ENCODE data around the gene EPB41L2.
"Not testable (repeated sequence)": the region's sequence is repeated elsewhere in the genome, so short reads cannot be mapped to it uniquely, and the experiment has no call there.

EPB41L2 gene

DNA sequence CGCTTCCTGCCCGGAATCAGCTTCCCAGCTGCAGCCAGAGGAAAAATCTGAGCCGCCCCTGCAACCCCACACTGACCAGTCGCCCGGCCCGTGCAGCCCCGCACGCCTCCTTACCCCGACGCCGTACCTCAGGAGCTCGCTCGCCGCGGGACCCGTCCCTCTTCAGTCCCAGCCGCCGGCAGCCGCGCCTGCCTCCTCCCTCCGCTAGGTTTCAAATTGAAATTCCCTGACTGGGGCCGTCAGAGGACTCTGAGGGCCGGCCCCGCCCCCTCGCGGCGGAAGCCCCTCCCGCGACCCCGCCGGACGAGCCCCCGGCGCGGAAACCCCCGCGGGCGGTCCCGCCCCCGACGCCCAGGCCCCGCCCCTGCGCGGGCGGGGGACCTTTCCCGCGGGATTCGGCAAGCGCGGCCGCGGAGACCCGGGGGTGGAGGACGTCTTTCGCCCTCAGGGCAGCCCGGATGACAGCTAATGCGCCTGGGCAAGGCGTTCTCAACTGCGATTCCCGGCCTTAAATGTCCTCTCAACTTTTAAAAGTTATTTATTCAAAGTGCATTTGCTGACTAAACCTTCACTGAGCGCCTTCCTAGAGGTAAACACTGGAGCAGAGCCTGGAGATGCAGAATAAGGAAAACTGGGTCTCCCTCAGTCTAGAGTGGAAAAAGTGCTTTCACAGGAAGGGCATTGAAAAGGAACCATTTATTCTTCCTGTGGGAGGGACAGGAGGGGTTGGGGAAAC lies at the start of gene EPB41L2:
Gene EPB41L2, minus strand, starts transcription at position 218 of the 736 bp plus-strand sequence. CDS start 106,760 bp downstream, outside the sequence.
- peak; percentile 75 for DNase-seq

DNA sequence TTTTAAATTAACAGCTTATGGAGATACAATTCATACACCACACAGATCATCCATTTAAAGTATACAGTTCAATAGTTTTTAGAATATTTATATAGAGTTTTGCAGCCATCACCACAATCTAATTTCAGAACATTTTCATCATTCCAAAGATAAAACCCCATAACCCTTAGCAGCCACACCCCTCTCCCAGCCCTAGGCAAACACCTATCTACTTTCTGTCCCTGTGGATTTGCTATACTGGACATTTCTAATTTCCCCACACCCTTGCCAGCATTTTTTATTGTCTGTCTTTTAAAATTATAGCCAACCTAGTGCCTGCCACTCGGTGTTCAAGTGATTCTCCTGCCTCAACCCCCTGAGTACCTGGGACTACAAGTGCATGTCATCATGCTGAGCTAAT lies 49.2 kb upstream of the EPB41L2 start:
- DNase-seq, result no peak

DNA sequence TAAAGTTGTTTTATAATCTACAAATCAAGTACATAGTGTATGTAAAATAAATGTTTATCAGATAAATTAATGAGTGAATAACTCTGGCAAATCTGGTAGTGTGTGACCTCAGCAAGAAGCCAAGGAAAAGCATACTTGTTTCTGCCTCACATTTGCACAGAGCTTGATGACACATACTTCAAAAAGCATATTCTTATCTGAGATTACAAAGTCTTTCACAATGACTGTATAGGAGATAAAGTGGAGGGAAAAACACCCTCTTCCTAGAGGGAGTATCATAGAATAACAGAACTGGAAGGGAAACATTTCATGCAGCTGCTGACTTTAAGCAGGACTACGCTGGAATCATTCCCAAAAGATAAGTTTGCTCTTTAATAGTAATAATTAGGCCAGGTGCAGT lies 44.1 kb upstream of the EPB41L2 start:
- no peak for DNase-seq

GRCh38 chr6:131103901-131104300 lies 40.9 kb upstream of the EPB41L2 start:
- DNase-seq, result no peak

DNA sequence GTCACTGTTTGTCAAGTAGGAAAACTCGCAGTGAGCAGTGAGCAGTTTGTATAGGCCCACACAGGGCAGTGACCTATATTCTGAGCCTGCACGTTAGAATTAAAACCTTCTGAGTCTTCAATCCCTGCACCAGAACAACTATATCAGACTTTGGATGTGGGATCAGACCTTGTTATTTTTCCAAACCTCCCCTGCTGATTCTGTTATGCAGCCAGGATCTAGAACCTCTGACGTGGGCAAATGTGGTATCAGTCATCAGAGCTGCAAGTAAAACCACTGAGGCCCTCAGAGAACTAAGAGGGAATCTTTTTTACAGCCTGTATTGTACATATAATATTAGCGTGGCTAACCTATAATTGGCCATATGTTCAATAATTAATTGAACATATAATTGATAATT lies 40.3 kb upstream of the EPB41L2 start:
- no peak for DNase-seq

GRCh38 chr6:131101911-131102680 lies 39.1 kb upstream of the EPB41L2 start:
- no peak for DNase-seq

GRCh38 chr6:131096786-131097185 lies 33.7 kb upstream of the EPB41L2 start:
- DNase-seq, result no peak

GRCh38 chr6:131093334-131093733 lies 30.3 kb upstream of the EPB41L2 start:
- DNase-seq, result no peak

GRCh38 chr6:131091944-131092343 lies 28.9 kb upstream of the EPB41L2 start:
- DNase-seq, result not testable (repeated sequence)

- DNase-seq, result not testable (repeated sequence)
Measured at GRCh38 chr6:131090339-131090738, 27.3 kb upstream of the EPB41L2 start.

DNA sequence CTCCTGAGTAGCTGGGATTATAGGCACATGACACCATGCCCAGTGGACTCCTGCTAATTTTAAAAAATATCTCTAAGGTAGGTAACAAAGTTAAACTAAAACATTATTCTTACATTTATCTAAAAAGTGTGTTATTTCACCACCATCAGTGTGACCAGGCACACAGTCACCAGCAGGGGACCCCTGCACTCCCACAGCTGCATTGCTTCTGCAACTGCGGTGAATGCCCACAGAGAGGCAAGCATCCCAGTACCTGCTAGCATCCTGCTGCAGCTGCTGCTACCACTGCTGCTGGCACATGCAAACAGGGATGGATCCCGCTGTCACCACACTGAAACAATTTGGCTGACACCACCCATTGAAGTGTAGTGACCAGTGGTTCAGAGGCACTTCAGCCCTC lies 21.9 kb upstream of the EPB41L2 start:
- no peak for DNase-seq

DNA sequence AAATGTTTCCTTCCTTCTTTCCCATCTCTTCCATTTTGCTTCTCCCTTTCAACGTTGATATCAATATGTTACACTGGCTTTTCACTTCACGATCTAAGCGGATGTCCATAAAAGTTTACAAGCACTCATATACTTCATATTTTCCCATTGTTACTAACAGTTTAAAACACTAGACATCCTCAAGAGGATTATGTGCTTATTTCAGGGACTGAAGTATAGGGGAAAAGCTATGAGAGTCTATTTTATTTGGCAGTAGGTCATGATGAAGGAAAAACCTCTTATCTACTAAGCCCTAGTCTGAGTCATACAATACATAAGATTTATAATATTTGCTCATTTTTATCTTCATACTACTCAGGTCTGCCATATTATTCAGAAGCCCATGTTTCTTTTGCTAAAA lies 20.6 kb upstream of the EPB41L2 start:
- DNase-seq, result no peak

GRCh38 chr6:131082335-131082734 lies 19.3 kb upstream of the EPB41L2 start:
- DNase-seq, result no peak

DNA sequence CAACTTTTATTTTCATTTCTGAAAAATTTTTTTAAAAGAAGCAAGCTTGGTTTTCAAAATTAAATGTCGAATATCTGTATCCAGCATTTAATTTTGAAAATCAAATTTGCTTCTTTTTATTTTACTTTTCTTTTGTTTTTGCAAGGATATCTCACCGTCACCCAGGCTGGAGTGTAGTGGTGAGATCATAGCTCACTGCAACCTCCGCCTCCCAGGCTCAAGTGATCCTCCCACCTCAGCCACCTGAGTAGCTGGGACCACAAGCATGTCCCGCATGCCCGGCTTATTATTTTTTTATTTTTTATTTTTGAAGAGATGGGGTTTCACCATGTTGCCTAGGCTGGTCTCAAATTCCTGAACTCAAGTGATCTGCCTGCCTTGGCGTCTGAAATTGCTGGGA lies 17.0 kb upstream of the EPB41L2 start:
- DNase-seq, result no peak

- no peak for DNase-seq
Measured at GRCh38 chr6:131073577-131073976, 10.5 kb upstream of the EPB41L2 start.

GRCh38 chr6:131070061-131070460 lies 7.0 kb upstream of the EPB41L2 start:
- DNase-seq, result no peak

GRCh38 chr6:131068165-131068564 lies 5.1 kb upstream of the EPB41L2 start:
- no peak for DNase-seq

DNA sequence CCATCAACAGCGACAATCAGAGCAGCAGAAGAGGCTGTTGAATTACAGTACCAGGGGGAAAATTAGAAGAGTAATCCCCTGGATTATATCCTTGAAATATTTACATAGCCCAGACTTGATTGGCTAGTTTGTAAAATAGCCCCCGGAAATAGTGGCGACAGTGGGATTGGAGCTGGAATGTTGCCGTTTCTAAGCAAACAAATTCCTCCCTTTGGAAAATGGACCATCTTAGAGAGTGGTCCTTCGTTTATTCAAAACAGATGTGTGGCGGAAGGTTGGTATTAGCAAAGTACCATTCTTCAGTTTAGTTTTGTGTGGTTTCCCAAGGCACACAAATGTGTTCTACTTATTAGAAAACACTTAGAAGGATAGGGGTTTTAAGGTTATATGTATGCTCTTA lies 4.5 kb upstream of the EPB41L2 start:
- DNase-seq, result no peak

GRCh38 chr6:131065824-131066171 lies 2.8 kb upstream of the EPB41L2 start:
- no peak for DNase-seq

DNA sequence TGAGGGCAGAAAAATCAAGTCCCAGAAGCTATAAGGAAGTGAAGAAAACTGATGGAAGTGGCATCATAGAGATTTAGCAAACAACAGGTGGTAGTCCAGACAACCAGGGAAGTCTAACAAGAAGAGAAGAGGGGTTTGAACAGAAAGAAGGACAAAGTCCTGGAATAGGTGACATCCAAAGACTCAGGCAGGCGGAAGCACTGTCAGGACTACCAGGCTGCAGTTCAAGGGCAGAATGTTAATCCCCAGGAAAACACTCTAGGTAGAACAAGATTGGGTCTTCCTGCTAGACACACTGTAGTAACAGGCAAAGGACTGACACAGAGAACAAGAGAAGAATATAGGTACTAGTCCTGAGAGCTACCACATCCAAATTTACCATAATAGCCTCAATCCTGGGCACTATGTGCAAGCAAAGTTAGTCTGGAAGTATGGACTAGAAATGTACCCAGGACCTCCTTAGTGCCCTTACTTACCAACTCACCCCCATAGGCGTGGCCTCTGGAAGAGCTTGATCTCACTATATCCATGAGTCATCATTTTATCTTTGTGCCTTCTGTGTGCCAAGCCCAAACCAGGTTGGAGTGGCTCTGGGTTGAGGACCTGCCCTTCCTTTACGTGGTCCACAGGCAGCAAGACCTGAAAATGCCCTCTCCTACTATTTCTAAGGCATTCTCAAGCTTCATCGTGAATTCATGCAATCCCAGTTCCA lies 2.2 kb upstream of the EPB41L2 start:
- no peak for DNase-seq

DNA sequence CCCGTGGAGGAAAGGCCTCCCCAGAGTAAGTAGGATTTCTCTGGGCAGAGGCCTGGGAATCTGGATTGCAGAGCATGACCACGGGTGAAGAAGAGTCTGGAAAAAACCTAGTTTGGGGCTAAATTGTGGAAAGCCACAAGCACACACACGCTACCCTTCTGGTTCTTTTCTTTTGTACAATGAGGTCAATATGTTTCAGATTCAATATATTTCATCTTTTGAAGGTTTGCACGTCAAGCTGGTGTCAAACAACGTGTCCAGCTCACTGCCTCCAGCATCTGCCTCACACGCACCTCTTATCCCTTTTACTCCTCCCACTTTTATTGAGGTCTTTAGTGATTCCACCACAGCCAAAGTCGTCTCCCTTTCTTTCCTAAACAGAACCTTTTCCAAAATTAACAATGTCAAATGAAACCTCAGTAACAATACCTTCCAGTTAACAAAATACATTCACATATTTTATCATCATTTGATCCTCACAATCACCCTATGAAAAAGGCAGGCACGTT lies 773 bp upstream of the EPB41L2 start:
- no peak for DNase-seq

DNA sequence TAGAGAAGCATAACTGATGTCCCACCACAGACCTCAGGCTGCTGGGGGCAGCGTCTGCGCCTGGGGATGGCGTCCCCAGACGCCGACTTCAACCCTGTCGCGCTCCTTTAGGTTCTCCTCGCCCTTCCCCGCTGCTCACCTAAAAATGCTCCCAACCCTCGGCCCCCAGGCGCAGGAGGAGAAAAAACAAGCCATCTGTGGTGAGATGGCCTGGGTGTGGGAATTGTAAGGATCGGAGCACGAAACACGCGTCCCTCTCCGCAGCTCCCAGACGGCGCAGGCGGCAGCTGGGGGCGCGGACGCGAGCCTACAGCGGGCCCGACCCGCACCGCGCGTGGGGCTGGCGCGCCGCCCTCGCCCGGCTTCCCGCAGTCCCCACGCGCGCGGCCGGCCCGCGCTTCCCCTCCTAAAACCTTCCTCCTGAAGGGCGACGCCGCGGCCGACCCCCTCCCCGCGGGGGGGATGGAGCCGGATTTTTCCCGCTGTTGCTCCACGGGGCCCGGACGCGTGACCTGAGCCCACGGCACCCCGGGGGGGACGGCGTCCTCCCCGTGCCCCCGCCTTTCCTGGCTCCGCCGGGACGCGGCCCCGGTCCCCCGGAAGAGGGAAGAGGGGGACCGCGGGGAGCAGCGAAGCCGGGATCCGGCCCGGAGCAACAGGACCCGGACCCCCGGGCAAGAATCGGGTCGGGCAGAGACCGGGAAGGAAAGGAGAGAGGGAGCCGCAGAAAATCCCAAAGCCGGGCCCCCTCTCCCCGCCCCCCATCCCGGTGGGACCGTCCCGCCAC lies 611 bp downstream of the EPB41L2 start:
- DNase-seq, result no peak

DNA sequence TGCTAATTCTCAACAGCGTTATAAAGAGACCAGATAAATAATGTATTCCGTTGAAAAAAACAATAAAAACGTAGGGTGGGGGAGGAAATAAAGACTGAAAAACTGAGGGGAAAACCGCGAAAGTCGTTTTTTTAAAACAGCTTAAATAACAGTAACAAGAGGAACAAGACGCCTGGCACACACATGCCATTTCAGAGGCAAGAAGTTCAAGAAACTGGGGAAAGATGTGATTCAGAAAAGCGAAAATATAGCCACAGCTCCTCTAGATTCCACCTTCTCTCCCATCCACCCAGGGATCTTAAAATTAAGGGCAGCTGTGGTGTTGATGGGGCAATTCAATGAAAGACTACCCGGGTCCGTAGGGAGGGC lies 1.3 kb downstream of the EPB41L2 start:
- DNase-seq, result no peak

Measured in stimulated activated CD4-positive, alpha-beta T cell treated with anti-CD3 and anti-CD28 coated beads, Interleukin-1b, Interleukin-23, amount 100 ng/mL, for 48 hours (primary cell).